GM12878 (cell line): ENCODE data around the gene PAM. TPM values are rescaled to one million over a fixed set of nuclear protein-coding genes. Genes with fewer than 3 reads are reported as not detected.

Experiments used
- ATAC-seq: fragments of 200-7000 bp; cut with Tn5 transposase; 3 replicates; pipeline ENCODE4 v1.9.1; 2020; ENCODE audit warnings: mild to moderate bottlenecking, moderate library complexity
- BruUV-seq: library from RNA; stranded (reverse); fragments of 400-500 nt; replicated peaks from 2 replicates; lab custom pipeline; 2021; lab: Mats Ljungman, UMichigan
- CTCF ChIA-PET: fragments of 300-600 bp; sonication (Branson Sonifier 250); formaldehyde crosslinking; extraction: SDS; loops from one replicate; lab custom pipeline; 2021; ENCODE audit warnings: inconsistent platforms; lab: Yijun Ruan, JAX
- POLR2A ChIA-PET: fragments of 350-600 bp; formaldehyde crosslinking; extraction: SDS; loops from one replicate; lab custom pipeline; 2021; ENCODE audit warnings: inconsistent platforms; lab: Charles Lee
- RAD21 ChIA-PET: fragments of 300-600 bp; sonication (Branson Sonifier 250); formaldehyde crosslinking; loops from one replicate; lab custom pipeline; 2023; ENCODE audit warnings: antibody characterized with exemption; ENCODE audit not compliant: unreplicated experiment; lab: Charles Lee
- SMC1A ChIA-PET: fragments of 300-600 bp; sonication (Branson Sonifier 250); formaldehyde crosslinking; loops from one replicate; lab custom pipeline; 2023; ENCODE audit not compliant: unreplicated experiment, uncharacterized antibody; lab: Charles Lee
- DNase-seq: peaks from one replicate; pipeline ENCODE4 v3.0.0-alpha.2; 2011; ENCODE audit warnings: low read depth, low spot score
- FAIRE-seq: peaks from 3 replicates; lab custom pipeline; 2011; peaks lifted over from hg19 to GRCh38; lab: Jason Lieb, UNC
- H2AFZ ChIP-seq: 2 replicates; pipeline ENCODE4 v1.6.0; 2011; ENCODE audit warnings: low read depth, low read length, control low read depth; ENCODE audit not compliant: control insufficient read depth
- H3K27ac ChIP-seq: 2 replicates; pipeline ENCODE4 v1.5.1; 2011; ENCODE audit warnings: control low read depth; ENCODE audit not compliant: control insufficient read depth, insufficient read depth
- H3K27me3 ChIP-seq, 2 experiments: replicated peaks in 1 of 2; 2 replicates each; pipeline versions ENCODE4 v1.6.0 to v1.6.1; 2011; ENCODE audit warnings: low read length in 1 of 2; ENCODE audit not compliant: control insufficient read depth in 2 of 2, insufficient read depth in 2 of 2
- H3K36me3 ChIP-seq, 2 experiments: 2 replicates each; pipeline ENCODE4 v1.5.1; 2011; ENCODE audit warnings: low read length in 1 of 2; ENCODE audit not compliant: control insufficient read depth in 2 of 2, insufficient read depth in 2 of 2
- H3K4me1 ChIP-seq: 2 replicates; pipeline ENCODE4 v1.6.1; 2011; ENCODE audit warnings: mild to moderate bottlenecking, low read length, moderate library complexity, mixed read lengths; ENCODE audit not compliant: control insufficient read depth, insufficient read depth
- H3K4me2 ChIP-seq: 2 replicates; pipeline ENCODE4 v1.6.0; 2011; ENCODE audit warnings: control low read depth; ENCODE audit not compliant: control insufficient read depth, insufficient read depth
- H3K4me3 ChIP-seq: fragments of 200-600 bp; sonication (generic); 2 replicates; pipeline ENCODE4 v1.5.1; 2016
- H3K79me2 ChIP-seq: 2 replicates; pipeline ENCODE4 v1.6.0; 2011; ENCODE audit warnings: low read length; ENCODE audit not compliant: control insufficient read depth, insufficient read depth
- H3K9ac ChIP-seq: 2 replicates; pipeline ENCODE4 v1.8.0; 2011; ENCODE audit warnings: low read length, control low read depth, mixed read lengths; ENCODE audit not compliant: control insufficient read depth, insufficient read depth
- H3K9me3 ChIP-seq: replicated peaks from 3 replicates; pipeline ENCODE4 v1.5.1; 2011; ENCODE audit warnings: mild to moderate bottlenecking, low read length; ENCODE audit not compliant: control insufficient read depth, insufficient read depth
- H4K20me1 ChIP-seq: 2 replicates; pipeline ENCODE4 v1.6.0; 2011; ENCODE audit not compliant: control insufficient read depth, insufficient read depth
- CUX1 ChIP-seq: IDR thresholded peaks from 2 replicates; pipeline ENCODE4 v1.6.1; 2012; ENCODE audit warnings: improper control_type of control experiment, low read depth, low read length; ENCODE audit not compliant: insufficient replicate concordance
- POLR2A ChIP-seq: IDR thresholded peaks from 2 replicates; pipeline ENCODE4 v1.6.1; 2011; ENCODE audit warnings: low read depth, mild to moderate bottlenecking, low read length
- SMAD5 ChIP-seq: IDR thresholded peaks from 2 replicates; pipeline ENCODE4 v1.6.1; 2016; ENCODE audit warnings: antibody characterized with exemption, low read depth
- SMC3 ChIP-seq: IDR thresholded peaks from 2 replicates; pipeline ENCODE4 v1.6.1; 2011; ENCODE audit warnings: low read length, improper control_type of control experiment, borderline replicate concordance
- SRF ChIP-seq, 2 experiments: IDR thresholded peaks; 2 replicates each; pipeline ENCODE4 v1.6.1; 2011; ENCODE audit warnings: low read depth in 2 of 2, low read length in 2 of 2, mild to moderate bottlenecking in 1 of 2, moderate library complexity in 1 of 2
- ZNF217 ChIP-seq: fragments of 450-650 bp; IDR thresholded peaks from 2 replicates; pipeline ENCODE4 v1.6.1; 2017; ENCODE audit warnings: antibody characterized with exemption, mild to moderate bottlenecking
- WGBS: methylation state at CpG from one replicate; pipeline ENCODE4 v1.1.6; 2016; ENCODE audit warnings: low lambda C conversion rate; ENCODE audit not compliant: insufficient replicate concordance, insufficient coverage; ENCODE audit errors: missing lambda C conversion rate; 5-methylcytosine and 5-hydroxymethylcytosine counted together
- in situ Hi-C: fragments of 300-500 bp; cut with MboI; formaldehyde crosslinking; loops from 9 replicates; pipeline ENCODE4 v1.14.3; 2018; ENCODE audit warnings: mixed read lengths
- intact Hi-C: fragments of 100-400 bp; cut with micrococcal nuclease; formaldehyde crosslinking; loops from one replicate; pipeline ENCODE4 v1.14.2; 2022; ENCODE audit not compliant: unreplicated experiment
- polyA plus RNA-seq, 11 experiments: library from polyadenylated mRNA; depleted of rRNA in 4 of 11; unstranded in 6 of 11; stranded (reverse) in 5 of 11; fragments of >200 nt; fragmentation: Nextera tagmentation in 4 of 11; fragmentation: Illumina TruSeq in 1 of 11; extraction: Ambion mirVana in 4 of 11; extraction: Trizol in 1 of 11; gene quantifications; 1 replicate in 1 of 11; 2 replicates in 10 of 11; pipeline versions ENCODE4 v1.2.1 to v1.2.3, GENCODE V29; 2011 to 2016; ENCODE audit warnings: inconsistent platforms in 2 of 11, missing spikeins in 2 of 11, low read depth in 1 of 11
- total RNA-seq, 4 experiments: library from RNA; depleted of rRNA in 3 of 4; stranded (reverse); fragments of >200 nt in 3 of 4; fragmentation: Illumina TruSeq in 1 of 4; extraction: Trizol in 1 of 4; gene quantifications; 2 replicates each; pipeline versions ENCODE4 v1.2.1 to v1.2.3, GENCODE V29; 2013 to 2021

Gene PAM
- total and polyA plus RNA-seq, 10 of the 15 experiments (the other 5 are each of a cell fraction or from before 2014, with no cell fraction given): 5.5 to 72.5 (median 15.4) TPM

GRCh38 chr5:102841021-102841420 lies 85.9 kb downstream of the PAM start (continued):
- TF ChIP-seq CUX1: no peak
- no peak for TF ChIP-seq SRF (IDR thresholded peaks at IDR 0.05; ENCODE audit: low read depth in 2 of 2, low read length in 2 of 2)
- TF ChIP-seq SMAD5: no peak

- RAD21 ChIA-PET: no interaction called here
- POLR2A ChIA-PET: interaction anchor here (0.6 to 1.1 kb wide), 3 partner anchors 10 to 35 kb away, joined by 3 to 4 read pairs (median 4); no protein-coding TSS in a partner anchor
- no peak overlapping the region for H2AFZ ChIP-seq
- H3K27ac ChIP-seq: no peak overlapping the region
- no peaks in the 10 kb centered on the region for H3K79me2 ChIP-seq
- no peaks in the 10 kb centered on the region for H4K20me1 ChIP-seq
- 90% methylated on average over 1 of the region's 1 CpG for WGBS
- H3K4me2 ChIP-seq: no peak overlapping the region
- no peaks in the 10 kb centered on the region for H3K36me3 ChIP-seq
- no peaks in the 10 kb centered on the region for H3K27me3 ChIP-seq
- no peaks in the 10 kb centered on the region; the same call in 2 of the 3 replicates for H3K9me3 ChIP-seq
- no peak overlapping the region for H3K9ac ChIP-seq
- H3K4me3 ChIP-seq: no peak overlapping the region
- ATAC-seq (no peak), DNase-seq (no peak), FAIRE-seq (no peak)
- SMC1A ChIA-PET: interaction anchor here (0.7 to 1.5 kb wide), 3 partner anchors 14 to 50 kb away, joined by 3 to 4 read pairs (median 3); no protein-coding TSS in a partner anchor
- CTCF ChIA-PET: interaction anchor here (1.5 to 1.7 kb wide), 2 partner anchors 11 to 17 kb away, joined by 3 to 4 read pairs; no protein-coding TSS in a partner anchor
- in situ Hi-C loops (no loop called here), intact Hi-C loops (no loop called here)
- H3K4me1 ChIP-seq: no peaks in the 10 kb centered on the region
- TF ChIP-seq SMC3: no peak
- no peak for TF ChIP-seq ZNF217
- TF ChIP-seq POLR2A: no peak
- no TSS peak for BruUV-seq
Observed at GRCh38 chr5:102843997-102844396, 88.9 kb downstream of the PAM start.
